Measurements from ENCODE around the gene MAGED2. TPM values are rescaled to one million over a fixed set of nuclear protein-coding genes. Genes with fewer than 3 reads are reported as not detected.
"Not testable (repeated sequence)": the region's sequence is repeated elsewhere in the genome, so short reads cannot be mapped to it uniquely, and the experiment has no call there.

Gene MAGED2
- total RNA-seq, 4 donors from 2014 or later: 176 to 324 (median 272) TPM

GRCh38 chrX:54776987-54777672, 30.4 kb upstream of the MAGED2 start:
- Histone ChIP-seq H3K4me3 (replicated peaks in 1 of 3) (no peak overlapping the region), H3K36me3 (no peaks in the 10 kb centered on the region), H3K4me1 (no peaks in the 10 kb centered on the region), H3K27ac (no peak overlapping the region), H3K9me3 (no peaks in the 10 kb centered on the region), H3K27me3 (no peaks in the 10 kb centered on the region)
- 91 to 95% methylated on average over 4 to 5 of the region's 6 CpGs for WGBS, 2 donors
- TF ChIP-seq, protein P1, sequence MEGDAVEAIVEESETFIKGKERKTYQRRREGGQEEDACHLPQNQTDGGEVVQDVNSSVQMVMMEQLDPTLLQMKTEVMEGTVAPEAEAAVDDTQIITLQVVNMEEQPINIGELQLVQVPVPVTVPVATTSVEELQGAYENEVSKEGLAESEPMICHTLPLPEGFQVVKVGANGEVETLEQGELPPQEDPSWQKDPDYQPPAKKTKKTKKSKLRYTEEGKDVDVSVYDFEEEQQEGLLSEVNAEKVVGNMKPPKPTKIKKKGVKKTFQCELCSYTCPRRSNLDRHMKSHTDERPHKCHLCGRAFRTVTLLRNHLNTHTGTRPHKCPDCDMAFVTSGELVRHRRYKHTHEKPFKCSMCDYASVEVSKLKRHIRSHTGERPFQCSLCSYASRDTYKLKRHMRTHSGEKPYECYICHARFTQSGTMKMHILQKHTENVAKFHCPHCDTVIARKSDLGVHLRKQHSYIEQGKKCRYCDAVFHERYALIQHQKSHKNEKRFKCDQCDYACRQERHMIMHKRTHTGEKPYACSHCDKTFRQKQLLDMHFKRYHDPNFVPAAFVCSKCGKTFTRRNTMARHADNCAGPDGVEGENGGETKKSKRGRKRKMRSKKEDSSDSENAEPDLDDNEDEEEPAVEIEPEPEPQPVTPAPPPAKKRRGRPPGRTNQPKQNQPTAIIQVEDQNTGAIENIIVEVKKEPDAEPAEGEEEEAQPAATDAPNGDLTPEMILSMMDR (IDR thresholded peaks at IDR 0.05): no peak
- TF ChIP-seq POLR2A (IDR thresholded peaks at IDR 0.05): no peak
- DNase-seq: no peak
- intact Hi-C loops (cut with DNase I): no loop called here

DNA sequence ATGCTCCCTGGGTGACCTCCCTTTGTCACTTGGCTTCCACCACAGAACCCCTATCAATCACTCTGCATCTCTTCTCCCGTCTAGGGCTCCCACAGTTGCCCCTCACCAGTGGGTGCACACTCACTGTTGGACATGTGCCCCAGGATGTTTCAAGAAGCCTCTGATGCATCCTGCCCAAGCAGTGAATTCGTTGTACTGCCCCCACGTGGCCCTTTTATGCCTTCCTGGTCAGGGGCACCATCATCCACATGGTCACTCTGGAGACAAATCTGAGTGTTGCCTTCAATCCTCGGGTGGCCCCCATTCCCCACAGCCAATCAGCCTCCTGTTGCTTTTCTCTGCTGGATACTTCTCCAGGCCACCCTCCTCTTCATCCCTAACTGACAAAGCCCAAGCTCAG, 21.6 kb upstream of the MAGED2 start:
- H3K4me3 ChIP-seq (replicated peaks in 1 of 3): no peak overlapping the region
- no peaks in the 10 kb centered on the region for H3K36me3 ChIP-seq
- no peak overlapping the region for H3K27ac ChIP-seq
- no peaks in the 10 kb centered on the region for H3K27me3 ChIP-seq
- H3K4me1 ChIP-seq: no peaks in the 10 kb centered on the region
- TF ChIP-seq, protein P1 (IDR thresholded peaks at IDR 0.05): no peak
- no peak for TF ChIP-seq POLR2A (IDR thresholded peaks at IDR 0.05)
- 32 to 38% methylated on average over 4 of the region's 4 CpGs for WGBS, 2 donors
- DNase-seq: peak in 1 of 2 donors; percentile 1
- intact Hi-C loops (cut with DNase I): no loop called here
- no peaks in the 10 kb centered on the region for H3K9me3 ChIP-seq

DNA sequence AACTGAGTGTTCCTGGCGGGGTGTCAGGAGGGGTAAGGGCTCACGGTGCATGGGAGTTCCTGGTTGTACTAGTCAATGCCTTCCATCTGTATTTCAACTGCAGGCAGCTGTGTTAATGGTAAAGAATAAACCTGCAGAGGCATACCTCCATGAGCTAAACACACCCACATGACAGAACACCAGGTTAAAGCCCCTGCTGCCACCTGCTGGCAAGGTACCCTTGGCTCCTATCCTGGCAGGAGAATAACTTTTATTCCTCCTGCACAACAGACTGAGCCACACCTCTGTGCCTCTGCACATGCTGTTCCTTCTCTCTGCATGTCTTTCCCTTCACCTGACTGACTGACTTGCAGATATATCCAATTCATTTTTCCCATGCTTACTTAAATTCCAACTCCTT, 20.6 kb upstream of the MAGED2 start:
- TF ChIP-seq, protein P1 (IDR thresholded peaks at IDR 0.05): no peak
- no peak for TF ChIP-seq POLR2A (IDR thresholded peaks at IDR 0.05)

GRCh38 chrX:54788446-54788845, 19.1 kb upstream of the MAGED2 start:
- H3K4me1 ChIP-seq: no peaks in the 10 kb centered on the region
- H3K36me3 ChIP-seq: no peaks in the 10 kb centered on the region
- H3K27me3 ChIP-seq: no peaks in the 10 kb centered on the region
- WGBS, 2 donors: 87 to 90% methylated on average over 3 to 5 of the region's 9 CpGs
- H3K9me3 ChIP-seq: no peaks in the 10 kb centered on the region
- intact Hi-C loops (cut with DNase I): no loop called here
- no peak overlapping the region for H3K4me3 ChIP-seq (replicated peaks in 1 of 3)
- H3K27ac ChIP-seq: no peak overlapping the region
- DNase-seq: no peak
- TF ChIP-seq POLR2A (IDR thresholded peaks at IDR 0.05): no peak
- TF ChIP-seq, protein P1 (IDR thresholded peaks at IDR 0.05): no peak

More for the DNA sequence above, 20.6 kb upstream of the MAGED2 start:
- H3K27ac ChIP-seq: no peak overlapping the region
- no peak for DNase-seq
- intact Hi-C loops (cut with DNase I): no loop called here
- no peak overlapping the region for H3K4me3 ChIP-seq (replicated peaks in 1 of 3)
- WGBS, 2 donors: 75 to 95% methylated on average over 2 of the region's 2 CpGs
- H3K9me3 ChIP-seq: no peaks in the 10 kb centered on the region
- no peaks in the 10 kb centered on the region for H3K27me3 ChIP-seq
- no peaks in the 10 kb centered on the region for H3K36me3 ChIP-seq
- H3K4me1 ChIP-seq: no peaks in the 10 kb centered on the region

- intact Hi-C loops (cut with DNase I): not testable (repeated sequence)
- WGBS, 2 donors: 47 to 86% methylated on average over 1 to 4 of the region's 5 CpGs
Measured at GRCh38 chrX:54789405-54789804, 18.1 kb upstream of the MAGED2 start.

More at GRCh38 chrX:54789405-54789804, 18.1 kb upstream of the MAGED2 start:
- H3K27me3 ChIP-seq; H3K9me3 ChIP-seq; H3K27ac ChIP-seq; H3K4me3 ChIP-seq (replicated peaks in 1 of 3); H3K4me1 ChIP-seq; H3K36me3 ChIP-seq; DNase-seq: not testable (repeated sequence)
